Measurements from ENCODE around the gene BCL2L1. TPM values are rescaled to one million over a fixed set of nuclear protein-coding genes. Genes with fewer than 3 reads are reported as not detected.

BCL2L1 gene
- total and polyA plus RNA-seq, 2 donors (not counting 3 experiments of a cell fraction or from before 2014, with no cell fraction given): 78.0 to 101 TPM

GRCh38 chr20:31642837-31643236 lies 79.8 kb downstream of the BCL2L1 start:
- DNase-seq (ENCODE audit: low read depth, low spot score) (no peak), FAIRE-seq (no peak)
- CTCF ChIA-PET: interaction anchor here (1.0 to 3.1 kb wide), 2 partner anchors 9 to 81 kb away, joined by 3 to 22 read pairs; no protein-coding TSS in a partner anchor
- Histone ChIP-seq H3K27ac (ENCODE audit: insufficient read depth, low read depth, low read length) (no peak overlapping the region), H3K4me3 (replicated peaks in 1 of 3; ENCODE audit: insufficient read depth in 1 of 3, low read depth in 1 of 3, low read length in 3 of 3) (no peak overlapping the region), H2AFZ (ENCODE audit: low read depth, low read length) (no peak overlapping the region), H3K27me3 (ENCODE audit: control insufficient read depth in 2 of 2, insufficient read depth in 2 of 2, low read length in 2 of 2) (peaks cover under 1 to 9% of the 10 kb centered on the region in 2 experiments), H3K9me1 (replicated peaks; ENCODE audit: control insufficient read depth, extremely low read depth, insufficient read depth, low read length) (no peaks in the 10 kb centered on the region), H3K79me2 (ENCODE audit: control insufficient read depth, insufficient read depth, low read length) (no peaks in the 10 kb centered on the region), H3K9me3 (replicated peaks; ENCODE audit: control insufficient read depth, insufficient read depth, low read length) (no peaks in the 10 kb centered on the region), H3K4me1 (ENCODE audit: control insufficient read depth, extremely low read depth, insufficient read depth, low read length) (no peaks in the 10 kb centered on the region), H3K36me3 (ENCODE audit: control insufficient read depth in 2 of 2, extremely low read depth in 1 of 2, insufficient read depth in 2 of 2, low read length in 2 of 2) (no peaks in the 10 kb centered on the region), H3K9ac (replicated peaks; ENCODE audit: extremely low read depth, insufficient read depth, low read length) (no peak overlapping the region), H3K4me2 (ENCODE audit: insufficient read depth, low read length) (no peak overlapping the region), H4K20me1 (replicated peaks; ENCODE audit: control insufficient read depth, extremely low read depth, insufficient read depth, low read length) (no peaks in the 10 kb centered on the region)
- dilution Hi-C loops (cut with MboI; ENCODE audit: extremely low pct_ligation_motif_present, low sequenced_read_pairs): no loop called here
- POLR2A ChIA-PET: interaction anchor here (0.7 kb wide), 1 partner anchor 59 kb away, joined by 3 read pairs; no protein-coding TSS in a partner anchor
- no TSS peak for BruUV-seq (replicated peaks)
- intact Hi-C loops (cut with micrococcal nuclease): no loop called here
- TF ChIP-seq, protein P1, sequence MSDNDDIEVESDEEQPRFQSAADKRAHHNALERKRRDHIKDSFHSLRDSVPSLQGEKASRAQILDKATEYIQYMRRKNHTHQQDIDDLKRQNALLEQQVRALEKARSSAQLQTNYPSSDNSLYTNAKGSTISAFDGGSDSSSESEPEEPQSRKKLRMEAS (IDR thresholded peaks at IDR 0.05; ENCODE audit: insufficient read depth, insufficient read length): no peak
- no peak for TF ChIP-seq JUN (IDR thresholded peaks at IDR 0.05; ENCODE audit: borderline replicate concordance, insufficient read depth, insufficient read length, low read depth)
- no peak for TF ChIP-seq MYC (IDR thresholded peaks at IDR 0.05; ENCODE audit: low read depth, low read length)
- no peak for TF ChIP-seq POLR2AphosphoS5 (IDR thresholded peaks at IDR 0.05; ENCODE audit: insufficient read depth, low read depth, low read length)
- no peak for TF ChIP-seq CTCF (IDR thresholded peaks at IDR 0.05; ENCODE audit: extremely low read depth in 1 of 2, insufficient read depth in 1 of 2, low read depth in 1 of 2, low read length in 2 of 2)
- TF ChIP-seq POLR2A (IDR thresholded peaks at IDR 0.05; ENCODE audit: low read depth, low read length): no peak
- no peak for TF ChIP-seq EZH2 (IDR thresholded peaks at IDR 0.05; ENCODE audit: borderline replicate concordance, low read depth, low read length, severe bottlenecking)
- TF ChIP-seq FOS (IDR thresholded peaks at IDR 0.05; ENCODE audit: borderline replicate concordance, insufficient read depth, low read length): no peak

Measured in endothelial cell of umbilical vein (primary cell).